Subcutaneous adipose tissue (tissue), 4 donors: ENCODE data around the gene TMOD2. TPM values are rescaled to one million over a fixed set of nuclear protein-coding genes. Genes with fewer than 3 reads are reported as not detected.

ENCODE experiments used
- total RNA-seq, 4 donors: library from RNA; depleted of rRNA; stranded (reverse); fragments of >200 nt; gene quantifications; one replicate each; pipeline ENCODE4 v1.1.0, GENCODE V29; 2016
- TF ChIP-seq, protein P1 (sequence below): fragments of 450-650 bp; IDR thresholded peaks from one replicate; pipeline ENCODE4 v1.5.1; 2016; ENCODE audit warnings: low read depth, mild to moderate bottlenecking, control low read depth, antibody characterized with exemption, moderate library complexity

The TMOD2 gene
- total RNA-seq, result 10 to 100 TPM in 3 of 4 donors, 1 to 10 TPM in 1; 7.9 to 12.4 (median 11.2) TPM

GRCh38 chr15:51750792-51751696 is at the start of gene TMOD2:
TSS of gene TMOD2 (plus strand) at chr15:51751597. CDS start at chr15:51766442, 14,845 bp downstream.
- TF ChIP-seq, protein P1, sequence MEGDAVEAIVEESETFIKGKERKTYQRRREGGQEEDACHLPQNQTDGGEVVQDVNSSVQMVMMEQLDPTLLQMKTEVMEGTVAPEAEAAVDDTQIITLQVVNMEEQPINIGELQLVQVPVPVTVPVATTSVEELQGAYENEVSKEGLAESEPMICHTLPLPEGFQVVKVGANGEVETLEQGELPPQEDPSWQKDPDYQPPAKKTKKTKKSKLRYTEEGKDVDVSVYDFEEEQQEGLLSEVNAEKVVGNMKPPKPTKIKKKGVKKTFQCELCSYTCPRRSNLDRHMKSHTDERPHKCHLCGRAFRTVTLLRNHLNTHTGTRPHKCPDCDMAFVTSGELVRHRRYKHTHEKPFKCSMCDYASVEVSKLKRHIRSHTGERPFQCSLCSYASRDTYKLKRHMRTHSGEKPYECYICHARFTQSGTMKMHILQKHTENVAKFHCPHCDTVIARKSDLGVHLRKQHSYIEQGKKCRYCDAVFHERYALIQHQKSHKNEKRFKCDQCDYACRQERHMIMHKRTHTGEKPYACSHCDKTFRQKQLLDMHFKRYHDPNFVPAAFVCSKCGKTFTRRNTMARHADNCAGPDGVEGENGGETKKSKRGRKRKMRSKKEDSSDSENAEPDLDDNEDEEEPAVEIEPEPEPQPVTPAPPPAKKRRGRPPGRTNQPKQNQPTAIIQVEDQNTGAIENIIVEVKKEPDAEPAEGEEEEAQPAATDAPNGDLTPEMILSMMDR, result no peak

DNA sequence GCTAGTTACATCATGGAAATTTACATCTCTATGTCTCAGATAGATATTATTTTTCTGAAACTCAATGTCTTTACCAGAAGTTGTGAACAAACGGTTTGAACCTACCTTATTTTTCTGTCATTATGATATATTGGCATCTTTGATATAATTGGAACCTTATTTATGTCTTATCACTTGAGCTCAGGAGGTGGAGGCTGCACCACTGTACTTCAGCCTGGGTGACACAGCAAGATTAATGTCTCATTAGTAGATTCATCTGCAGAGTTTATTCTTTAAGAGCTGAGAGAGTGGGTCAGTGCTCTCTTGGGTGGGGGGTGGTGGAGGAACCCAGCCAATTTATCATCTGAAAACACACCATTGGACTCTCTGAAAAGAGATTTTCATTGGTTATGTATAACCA is 48.7 kb upstream of the TMOD2 start:
- TF ChIP-seq, protein P1, result no peak

DNA sequence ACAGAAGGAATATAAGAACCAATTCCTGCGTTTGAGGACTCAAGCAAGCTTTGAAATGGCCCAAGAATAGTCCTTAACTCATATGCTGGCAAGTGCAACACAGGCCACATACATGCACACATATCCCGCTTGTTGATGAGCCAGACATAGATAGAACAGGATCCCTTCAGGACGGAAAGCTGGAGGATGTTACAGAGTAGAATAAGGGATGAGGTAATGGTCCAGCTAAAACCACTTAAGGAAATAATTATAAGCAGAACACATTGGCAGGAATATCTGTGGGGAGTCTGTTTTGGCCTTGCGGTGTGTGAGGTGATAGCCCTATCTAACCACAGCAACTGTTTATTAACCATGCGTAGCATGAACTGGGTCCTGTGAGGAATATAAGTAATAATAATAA is 45.1 kb upstream of the TMOD2 start:
- TF ChIP-seq, protein P1, result no peak

DNA sequence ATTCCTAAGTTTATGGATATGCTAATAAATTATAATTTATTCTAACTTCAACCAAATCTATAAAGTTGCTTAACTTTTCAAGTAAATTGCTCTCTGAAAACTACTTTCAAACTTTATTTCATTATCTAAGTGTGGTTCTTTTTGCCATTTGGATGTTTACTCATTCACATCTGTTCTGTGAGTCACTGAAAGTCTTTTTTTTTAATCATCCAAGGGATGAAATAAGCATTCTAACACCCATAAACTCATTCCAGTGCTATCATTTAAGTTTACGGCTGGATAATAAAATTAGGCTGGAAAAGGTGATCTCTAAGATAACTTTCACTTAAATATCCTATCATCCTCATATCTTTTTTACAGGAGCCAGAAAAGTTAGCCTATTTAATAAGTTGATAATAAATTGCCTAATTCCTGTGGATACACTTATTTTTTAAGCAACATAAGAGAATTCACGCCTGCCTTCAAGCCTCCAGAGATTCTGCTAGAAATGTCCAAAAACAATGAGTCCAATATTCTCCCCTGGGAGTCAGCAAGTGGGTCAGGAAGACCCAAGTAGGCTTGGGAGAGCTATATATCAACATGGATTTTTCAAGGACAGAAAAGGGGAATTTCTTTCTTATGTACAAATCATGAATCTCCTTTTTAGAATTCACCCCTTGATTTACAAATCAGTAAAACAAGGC is 44.3 kb upstream of the TMOD2 start:
- TF ChIP-seq, protein P1, result no peak

- TF ChIP-seq, protein P1, result no peak
These were observed 43.4 kb upstream of the TMOD2 start for GRCh38 chr15:51708013-51708412.

- TF ChIP-seq, protein P1, result no peak
These were observed 42.4 kb upstream of the TMOD2 start for GRCh38 chr15:51709031-51709430.

DNA sequence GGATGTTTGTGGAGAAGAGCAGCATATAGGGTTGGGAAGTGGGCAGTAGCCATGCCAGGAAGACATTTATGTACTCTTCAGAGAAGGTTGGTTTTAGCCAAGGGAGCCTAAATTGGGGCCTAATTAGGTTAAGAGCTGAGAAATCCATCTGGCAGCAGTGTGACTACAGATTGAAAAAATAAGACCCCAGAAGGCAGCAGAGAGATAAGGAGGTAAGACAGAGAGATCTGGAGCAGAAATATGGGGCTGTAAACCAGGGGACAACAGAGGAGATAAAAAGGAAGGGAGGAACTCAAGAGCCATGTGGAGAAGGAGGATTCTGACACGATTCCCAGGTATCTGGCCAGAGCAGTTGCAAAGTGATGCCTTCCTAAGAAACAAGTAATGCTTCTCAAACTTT is 37.2 kb upstream of the TMOD2 start:
- TF ChIP-seq, protein P1, result no peak
